ENCODE data around the gene COL4A3.
A peak's percentile ranks its signal among the peaks of the same experiment; 100 is the strongest.
"Not testable (repeated sequence)": the region's sequence is repeated elsewhere in the genome, so short reads cannot be mapped to it uniquely, and the experiment has no call there.

COL4A3 gene

DNA sequence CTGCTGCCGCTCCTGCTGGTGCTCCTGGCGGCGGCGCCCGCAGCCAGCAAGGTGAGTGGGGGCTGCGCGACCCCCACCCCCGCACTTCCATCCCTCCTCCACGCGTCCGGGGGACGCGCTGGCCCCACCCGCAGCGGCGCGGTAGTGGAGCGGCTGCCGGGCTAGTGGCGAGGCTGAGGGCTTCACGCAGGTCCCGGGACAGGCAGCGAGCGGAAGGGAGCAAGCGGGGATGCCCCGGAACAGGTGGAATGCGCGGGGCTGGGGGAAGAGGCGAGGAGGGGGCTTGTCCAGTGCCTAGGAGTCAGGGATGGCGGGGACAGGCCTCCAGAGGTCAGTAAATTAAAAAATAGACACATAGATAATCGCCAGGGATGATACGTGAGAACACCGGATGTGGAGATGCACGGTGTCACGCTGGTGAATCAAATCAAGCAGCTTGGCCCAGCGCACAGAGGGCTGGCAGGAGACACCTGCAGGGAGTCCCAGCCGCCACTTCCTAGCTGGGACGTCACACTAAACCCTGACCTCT is 403 bp downstream of the COL4A3 start:
- TF ChIP-seq, protein P1, sequence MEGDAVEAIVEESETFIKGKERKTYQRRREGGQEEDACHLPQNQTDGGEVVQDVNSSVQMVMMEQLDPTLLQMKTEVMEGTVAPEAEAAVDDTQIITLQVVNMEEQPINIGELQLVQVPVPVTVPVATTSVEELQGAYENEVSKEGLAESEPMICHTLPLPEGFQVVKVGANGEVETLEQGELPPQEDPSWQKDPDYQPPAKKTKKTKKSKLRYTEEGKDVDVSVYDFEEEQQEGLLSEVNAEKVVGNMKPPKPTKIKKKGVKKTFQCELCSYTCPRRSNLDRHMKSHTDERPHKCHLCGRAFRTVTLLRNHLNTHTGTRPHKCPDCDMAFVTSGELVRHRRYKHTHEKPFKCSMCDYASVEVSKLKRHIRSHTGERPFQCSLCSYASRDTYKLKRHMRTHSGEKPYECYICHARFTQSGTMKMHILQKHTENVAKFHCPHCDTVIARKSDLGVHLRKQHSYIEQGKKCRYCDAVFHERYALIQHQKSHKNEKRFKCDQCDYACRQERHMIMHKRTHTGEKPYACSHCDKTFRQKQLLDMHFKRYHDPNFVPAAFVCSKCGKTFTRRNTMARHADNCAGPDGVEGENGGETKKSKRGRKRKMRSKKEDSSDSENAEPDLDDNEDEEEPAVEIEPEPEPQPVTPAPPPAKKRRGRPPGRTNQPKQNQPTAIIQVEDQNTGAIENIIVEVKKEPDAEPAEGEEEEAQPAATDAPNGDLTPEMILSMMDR (IDR thresholded peaks at IDR 0.05; ENCODE audit: low read depth, low read length) = no peak
- no peak for DNase-seq (ENCODE audit: low read depth in 2 of 2)
- peak overlapping the region in 1 of 2 donors; percentile 63 for H3K4me3 ChIP-seq (replicated peaks in 1 of 2; ENCODE audit: low read depth in 2 of 2, low read length in 2 of 2)

- not testable (repeated sequence) for H3K4me3 ChIP-seq (replicated peaks in 1 of 2; ENCODE audit: low read depth in 2 of 2, low read length in 2 of 2); DNase-seq (ENCODE audit: low read depth in 2 of 2)
Measured at GRCh38 chr2:227171779-227172178, 7.4 kb downstream of the COL4A3 start.

- H3K4me3 ChIP-seq (replicated peaks in 1 of 2; ENCODE audit: low read depth in 2 of 2, low read length in 2 of 2) = no peak overlapping the region
- TF ChIP-seq, protein P1 (IDR thresholded peaks at IDR 0.05; ENCODE audit: low read depth, low read length) = no peak
- no peak for DNase-seq (ENCODE audit: low read depth in 2 of 2)
Measured at GRCh38 chr2:227177592-227178336, 13.3 kb downstream of the COL4A3 start.

DNA sequence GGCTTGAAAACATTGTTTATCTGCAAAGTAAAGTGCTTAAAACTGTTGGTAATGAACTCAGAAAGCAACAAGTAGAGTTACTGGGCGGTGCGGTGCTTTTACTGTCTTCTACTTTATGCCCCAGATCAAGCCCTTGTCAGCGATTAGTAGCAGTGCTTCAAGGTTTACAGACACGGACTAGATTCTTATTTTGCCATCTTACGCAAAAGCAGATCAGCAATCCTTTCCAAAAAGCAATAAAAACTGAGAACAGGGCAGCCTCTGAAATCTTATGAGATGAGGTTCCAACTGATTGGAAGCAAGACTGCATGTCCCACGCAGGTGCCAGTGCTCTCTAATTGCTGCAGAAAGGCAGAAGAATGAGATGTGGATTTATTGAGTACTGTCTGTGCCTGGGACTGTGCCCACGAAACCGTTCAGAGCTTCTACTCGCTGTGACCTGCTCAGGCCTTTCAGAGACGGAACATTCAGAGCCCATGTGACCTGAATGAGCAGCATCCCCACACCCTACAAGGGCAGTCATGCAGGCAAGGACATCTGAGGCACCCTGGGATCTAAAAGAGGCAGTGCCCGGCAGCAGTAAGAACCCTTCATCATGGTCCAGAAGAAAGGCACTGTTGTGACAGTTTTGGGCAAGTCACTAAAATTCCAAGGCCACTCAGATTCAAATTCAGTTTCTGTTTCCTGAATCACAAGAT is 15.7 kb downstream of the COL4A3 start:
- TF ChIP-seq, protein P1 (IDR thresholded peaks at IDR 0.05; ENCODE audit: low read depth, low read length) = no peak
- no peak for DNase-seq (ENCODE audit: low read depth in 2 of 2)
- H3K4me3 ChIP-seq (replicated peaks in 1 of 2; ENCODE audit: low read depth in 2 of 2, low read length in 2 of 2) = no peak overlapping the region

GRCh38 chr2:227180770-227181169 is 16.3 kb downstream of the COL4A3 start:
- no peak overlapping the region for H3K4me3 ChIP-seq (replicated peaks in 1 of 2; ENCODE audit: low read depth in 2 of 2, low read length in 2 of 2)
- TF ChIP-seq, protein P1 (IDR thresholded peaks at IDR 0.05; ENCODE audit: low read depth, low read length) = no peak
- DNase-seq (ENCODE audit: low read depth in 2 of 2) = no peak

DNA sequence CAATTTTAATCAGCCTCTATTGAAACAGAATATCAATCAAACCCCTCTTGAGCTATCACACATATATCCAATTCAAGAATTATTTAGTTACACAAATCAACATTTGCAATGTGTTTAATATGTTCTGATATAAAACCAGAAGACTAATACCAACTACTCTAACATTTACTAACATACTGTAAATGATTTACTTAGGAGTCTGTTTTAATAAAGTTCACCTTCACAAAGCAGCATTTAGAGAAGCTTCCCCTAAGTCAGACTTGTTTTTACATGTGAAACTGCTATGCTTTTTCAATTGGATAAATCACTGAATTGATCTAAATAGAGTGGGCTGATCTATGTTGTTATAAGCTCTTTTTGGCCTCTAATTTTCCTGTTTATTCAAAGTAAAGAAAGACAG is 18.3 kb downstream of the COL4A3 start:
- DNase-seq (ENCODE audit: low read depth in 2 of 2) = no peak
- TF ChIP-seq, protein P1 (IDR thresholded peaks at IDR 0.05; ENCODE audit: low read depth, low read length) = no peak

DNA sequence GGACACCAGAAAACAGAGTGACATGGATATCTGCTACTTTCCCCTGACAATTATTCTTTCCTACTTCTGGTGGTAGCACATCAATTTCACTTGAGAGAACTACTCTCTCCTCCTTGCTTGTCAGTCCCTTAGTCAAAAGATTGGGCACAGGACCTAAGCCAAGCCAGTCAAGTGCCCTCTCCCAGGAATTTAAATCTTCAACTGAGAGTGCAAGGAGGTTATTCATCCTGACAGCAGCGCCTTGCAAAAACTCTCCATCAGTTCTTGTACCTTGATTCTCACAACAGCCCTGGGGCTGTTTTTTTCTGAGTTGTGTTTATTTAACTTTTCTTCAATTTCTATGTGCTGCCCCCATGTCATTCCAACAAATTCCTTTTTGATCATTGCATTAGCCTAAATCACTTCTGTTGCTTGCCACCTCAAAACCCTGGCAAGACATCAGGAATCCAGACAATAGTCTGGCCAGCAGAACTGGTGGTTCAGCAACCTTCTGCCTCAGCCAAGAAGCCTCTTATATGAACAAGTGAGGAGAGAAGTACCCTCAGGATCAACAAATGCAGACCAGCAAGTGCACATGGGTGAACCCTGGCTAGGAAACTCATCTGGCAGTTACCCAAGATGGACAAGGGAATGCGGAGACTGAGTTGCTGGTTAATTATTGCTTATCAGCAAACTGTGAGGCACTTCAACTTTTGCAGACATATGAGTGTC is 19.4 kb downstream of the COL4A3 start:
- peak in 1 of 2 donors; percentile 11 for DNase-seq (ENCODE audit: low read depth in 2 of 2)
- TF ChIP-seq, protein P1 (IDR thresholded peaks at IDR 0.05; ENCODE audit: low read depth, low read length) = no peak
- no peak overlapping the region for H3K4me3 ChIP-seq (replicated peaks in 1 of 2; ENCODE audit: low read depth in 2 of 2, low read length in 2 of 2)

More for the DNA sequence above, 18.3 kb downstream of the COL4A3 start:
- H3K4me3 ChIP-seq (replicated peaks in 1 of 2; ENCODE audit: low read depth in 2 of 2, low read length in 2 of 2) = no peak overlapping the region
